Measurements from ENCODE around the gene FHIT. TPM values are rescaled to one million over a fixed set of nuclear protein-coding genes. Genes with fewer than 3 reads are reported as not detected.
A peak's percentile ranks its signal among the peaks of the same experiment; 100 is the strongest.

FHIT gene
- total and polyA plus RNA-seq, 4 donors: 2.1 to 14.7 (median 6.6) TPM

DNA sequence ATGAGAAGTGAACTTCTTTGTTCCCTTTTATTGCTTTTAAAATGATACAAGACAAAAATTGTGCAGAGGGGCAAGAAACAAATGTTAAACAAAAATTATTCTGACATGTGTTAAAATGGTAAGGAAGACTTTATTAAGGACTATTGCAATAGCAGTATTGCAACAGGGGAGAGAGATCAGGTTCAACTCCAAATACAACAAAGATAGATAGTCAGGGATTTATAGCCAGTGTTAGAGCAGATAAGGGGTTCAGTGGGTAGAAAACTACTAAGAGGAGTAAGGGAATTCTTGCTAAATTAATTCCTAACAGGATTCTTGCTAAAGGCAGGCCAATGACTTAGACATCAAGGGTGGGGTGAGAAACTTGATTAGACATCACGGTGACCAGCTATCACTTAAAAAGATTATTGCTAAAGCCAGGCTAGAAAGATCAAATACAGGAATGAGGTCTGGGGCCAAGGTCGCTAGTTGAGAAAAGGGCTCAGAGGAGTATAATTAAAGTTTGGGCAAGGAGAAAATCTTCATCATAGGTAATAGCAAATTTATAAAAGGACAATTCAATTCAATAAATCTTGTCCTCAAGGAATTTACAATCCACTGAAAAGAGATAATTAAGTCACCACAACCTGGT is 81.5 kb downstream of the FHIT start (continued):
- peak; percentile 19 for TF ChIP-seq ATF3 (IDR thresholded peaks at IDR 0.05)
- TF ChIP-seq RXRA (IDR thresholded peaks at IDR 0.05): peak; percentile 19 to 47
- TF ChIP-seq JUND (IDR thresholded peaks at IDR 0.05): peak in 1 of 2 donors; percentile 12
- no peak for TF ChIP-seq GABPA (IDR thresholded peaks at IDR 0.05 in 1 of 2, conservative IDR thresholded peaks at IDR 0.05 in 1 of 2)
- TF ChIP-seq SP1 (IDR thresholded peaks at IDR 0.05): peak; percentile 31
- no peak for TF ChIP-seq YY1 (IDR thresholded peaks at IDR 0.05)
- TF ChIP-seq ZBTB33 (IDR thresholded peaks at IDR 0.05): peak; percentile 27
- TF ChIP-seq HNF4G (IDR thresholded peaks at IDR 0.05): no peak

DNA sequence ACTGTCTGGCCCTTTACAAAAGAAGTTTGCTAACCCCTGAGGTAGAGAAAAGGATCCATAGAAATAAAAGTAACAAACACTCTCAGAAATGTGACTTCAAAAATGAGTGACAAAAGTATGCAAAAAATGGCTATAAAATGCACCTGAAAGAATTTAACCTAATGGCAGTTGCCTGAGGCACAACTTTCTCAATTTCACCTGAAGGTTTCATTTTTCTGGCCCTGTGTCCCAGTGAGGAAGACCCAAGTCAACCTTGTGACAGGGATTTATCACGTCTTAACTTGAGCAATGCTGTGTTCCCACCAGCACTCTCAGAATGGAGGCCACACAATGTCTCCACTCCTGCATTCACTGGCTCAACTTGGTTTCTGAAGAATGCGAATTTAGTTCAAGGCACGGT is 83.0 kb downstream of the FHIT start:
- no peak overlapping the region for H3K9ac ChIP-seq (ENCODE audit: low read depth in 1 of 2, low read length in 2 of 2)
- no peaks in the 10 kb centered on the region for H3K27me3 ChIP-seq (ENCODE audit: control insufficient read depth in 4 of 4, insufficient read depth in 4 of 4, low read length in 3 of 4)
- H3K4me3 ChIP-seq (ENCODE audit: low read depth in 1 of 3, low read length in 3 of 3): no peak overlapping the region
- no peak for DNase-seq (ENCODE audit: low spot score)
- H3K36me3 ChIP-seq (ENCODE audit: control insufficient read depth in 4 of 4, insufficient read depth in 3 of 4, low read depth in 1 of 4, low read length in 3 of 4): no peaks in the 10 kb centered on the region
- WGBS: 98% methylated on average over 3 of the region's 3 CpGs
- H3K9me3 ChIP-seq (ENCODE audit: control insufficient read depth in 4 of 4, low read length in 3 of 4): peaks cover 0 to 1% (median 0%) of the 10 kb centered on the region in 4 donors
- no peak overlapping the region for H3K27ac ChIP-seq (ENCODE audit: low read depth in 1 of 2, low read length in 2 of 2)
- H3K4me1 ChIP-seq (ENCODE audit: control insufficient read depth in 4 of 4, insufficient read depth in 4 of 4, low read length in 3 of 4): peaks cover 0 to 5% (median 2%) of the 10 kb centered on the region in 4 donors
- TF ChIP-seq EGR1 (IDR thresholded peaks at IDR 0.05; ENCODE audit: low read depth in 2 of 2) (no peak), YY1 (IDR thresholded peaks at IDR 0.05) (no peak), SP1 (IDR thresholded peaks at IDR 0.05) (no peak), JUND (IDR thresholded peaks at IDR 0.05) (no peak), FOXA2 (IDR thresholded peaks at IDR 0.05) (no peak), HNF4A (conservative IDR thresholded peaks at IDR 0.05) (no peak), NR2F2 (IDR thresholded peaks at IDR 0.05) (no peak)
- TF ChIP-seq, protein P1, sequence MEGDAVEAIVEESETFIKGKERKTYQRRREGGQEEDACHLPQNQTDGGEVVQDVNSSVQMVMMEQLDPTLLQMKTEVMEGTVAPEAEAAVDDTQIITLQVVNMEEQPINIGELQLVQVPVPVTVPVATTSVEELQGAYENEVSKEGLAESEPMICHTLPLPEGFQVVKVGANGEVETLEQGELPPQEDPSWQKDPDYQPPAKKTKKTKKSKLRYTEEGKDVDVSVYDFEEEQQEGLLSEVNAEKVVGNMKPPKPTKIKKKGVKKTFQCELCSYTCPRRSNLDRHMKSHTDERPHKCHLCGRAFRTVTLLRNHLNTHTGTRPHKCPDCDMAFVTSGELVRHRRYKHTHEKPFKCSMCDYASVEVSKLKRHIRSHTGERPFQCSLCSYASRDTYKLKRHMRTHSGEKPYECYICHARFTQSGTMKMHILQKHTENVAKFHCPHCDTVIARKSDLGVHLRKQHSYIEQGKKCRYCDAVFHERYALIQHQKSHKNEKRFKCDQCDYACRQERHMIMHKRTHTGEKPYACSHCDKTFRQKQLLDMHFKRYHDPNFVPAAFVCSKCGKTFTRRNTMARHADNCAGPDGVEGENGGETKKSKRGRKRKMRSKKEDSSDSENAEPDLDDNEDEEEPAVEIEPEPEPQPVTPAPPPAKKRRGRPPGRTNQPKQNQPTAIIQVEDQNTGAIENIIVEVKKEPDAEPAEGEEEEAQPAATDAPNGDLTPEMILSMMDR (IDR thresholded peaks at IDR 0.05; ENCODE audit: low read depth, low read length, missing input control): no peak

- WGBS: 70% methylated on average over 2 of the region's 2 CpGs
- H3K9ac ChIP-seq (ENCODE audit: low read depth in 1 of 2, low read length in 2 of 2): no peak overlapping the region
- no peak for DNase-seq (ENCODE audit: low spot score)
- peaks cover 0 to 1% (median 0%) of the 10 kb centered on the region in 4 donors for H3K4me1 ChIP-seq (ENCODE audit: control insufficient read depth in 4 of 4, insufficient read depth in 4 of 4, low read length in 3 of 4)
- H3K36me3 ChIP-seq (ENCODE audit: control insufficient read depth in 4 of 4, insufficient read depth in 3 of 4, low read depth in 1 of 4, low read length in 3 of 4): no peaks in the 10 kb centered on the region
- no peaks in the 10 kb centered on the region for H3K27me3 ChIP-seq (ENCODE audit: control insufficient read depth in 4 of 4, insufficient read depth in 4 of 4, low read length in 3 of 4)
- no peak overlapping the region for H3K27ac ChIP-seq (ENCODE audit: low read depth in 1 of 2, low read length in 2 of 2)
- H3K4me3 ChIP-seq (ENCODE audit: low read depth in 1 of 3, low read length in 3 of 3): no peak overlapping the region
- H3K9me3 ChIP-seq (ENCODE audit: control insufficient read depth in 4 of 4, low read length in 3 of 4): peaks cover 0 to 1% (median 0%) of the 10 kb centered on the region in 4 donors
- TF ChIP-seq ZBTB33 (IDR thresholded peaks at IDR 0.05) (peak; percentile 54), HNF4G (IDR thresholded peaks at IDR 0.05) (no peak), REST (IDR thresholded peaks at IDR 0.05) (no peak), SP1 (IDR thresholded peaks at IDR 0.05) (no peak), FOXA1 (IDR thresholded peaks at IDR 0.05) (peak; percentile 37), HNF4A (conservative IDR thresholded peaks at IDR 0.05) (peak; percentile 27 to 45), MAX (IDR thresholded peaks at IDR 0.05) (peak; percentile 100), ATF3 (IDR thresholded peaks at IDR 0.05) (no peak), YY1 (IDR thresholded peaks at IDR 0.05) (peak; percentile 73), FOXA2 (IDR thresholded peaks at IDR 0.05) (peak; percentile 55), RXRA (IDR thresholded peaks at IDR 0.05) (peak in 1 of 2 donors; percentile 25), EGR1 (IDR thresholded peaks at IDR 0.05; ENCODE audit: low read depth in 2 of 2) (no peak), NR2F2 (IDR thresholded peaks at IDR 0.05) (no peak), JUND (IDR thresholded peaks at IDR 0.05) (peak in 1 of 2 donors; percentile 32)
Measured at GRCh38 chr3:61162965-61163364, 88.3 kb downstream of the FHIT start.

Data from liver (tissue), 9 donors.